Left hindlimb (tissue), 1 donor: Measurements from ENCODE around the gene C6orf58.

ENCODE experiments used
- DNase-seq: peaks from one replicate; pipeline ENCODE4 v3.0.0-alpha.2; 2018

The C6orf58 gene

DNA sequence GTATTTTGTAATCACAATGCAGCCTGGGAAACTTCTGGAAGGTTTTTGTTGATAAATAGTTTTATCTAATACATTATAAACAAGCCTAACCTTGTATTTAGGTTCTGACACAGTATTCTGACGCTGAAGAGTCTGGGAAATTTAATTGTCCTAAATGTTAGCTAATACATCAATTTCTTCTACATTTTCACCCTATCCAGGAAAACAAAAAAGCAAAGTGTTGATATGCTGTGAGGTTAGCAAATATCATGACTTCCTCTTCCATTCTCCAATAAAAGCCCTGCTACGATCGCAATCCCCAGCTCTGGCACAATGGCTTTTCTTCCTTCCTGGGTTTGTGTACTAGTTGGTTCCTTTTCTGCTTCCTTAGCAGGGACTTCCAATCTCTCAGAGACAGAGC, at the start of gene C6orf58:
Gene C6orf58, plus strand, starts transcription at position 301 of the 400 bp plus-strand sequence. Its CDS starts 12 bp downstream, at position 313.
- DNase-seq: no peak

DNA sequence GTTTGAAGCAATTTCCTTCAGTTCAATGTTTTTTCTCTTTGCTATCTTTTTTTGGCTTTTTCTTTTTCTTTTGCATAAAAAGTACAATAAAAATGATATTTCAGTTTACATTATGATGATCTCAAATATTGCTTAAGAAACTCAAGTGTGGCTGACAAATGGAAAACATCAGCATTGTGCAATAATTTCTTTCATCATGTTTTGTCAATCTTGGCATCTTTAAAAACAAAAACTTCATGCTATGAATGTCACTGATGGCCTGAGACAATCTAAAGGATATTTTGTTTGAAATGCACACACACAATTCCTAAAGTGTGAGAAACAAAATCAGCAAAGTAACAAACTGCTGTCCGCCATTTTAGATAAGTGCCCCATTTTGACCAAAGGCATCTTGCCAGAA, 44.0 kb upstream of the C6orf58 start:
- DNase-seq: no peak

DNA sequence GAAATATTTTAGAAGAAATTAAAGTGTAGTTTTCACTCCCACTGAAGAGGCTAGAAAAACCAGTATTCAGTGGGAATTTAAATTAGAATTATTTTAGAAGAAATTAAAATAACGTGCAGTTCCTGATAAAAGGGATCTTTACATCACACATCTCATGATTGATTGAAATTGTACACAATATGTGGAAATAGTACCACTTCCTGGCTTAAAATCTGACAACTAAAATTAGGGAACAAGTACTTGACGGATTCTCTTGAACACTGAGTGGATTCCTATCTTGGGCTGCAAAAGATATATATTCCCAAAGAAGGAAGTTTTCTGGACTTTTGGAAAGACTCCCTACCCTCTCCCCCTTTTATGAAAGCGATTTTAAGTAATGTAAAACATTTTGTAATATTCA, 43.2 kb upstream of the C6orf58 start:
- no peak for DNase-seq

DNA sequence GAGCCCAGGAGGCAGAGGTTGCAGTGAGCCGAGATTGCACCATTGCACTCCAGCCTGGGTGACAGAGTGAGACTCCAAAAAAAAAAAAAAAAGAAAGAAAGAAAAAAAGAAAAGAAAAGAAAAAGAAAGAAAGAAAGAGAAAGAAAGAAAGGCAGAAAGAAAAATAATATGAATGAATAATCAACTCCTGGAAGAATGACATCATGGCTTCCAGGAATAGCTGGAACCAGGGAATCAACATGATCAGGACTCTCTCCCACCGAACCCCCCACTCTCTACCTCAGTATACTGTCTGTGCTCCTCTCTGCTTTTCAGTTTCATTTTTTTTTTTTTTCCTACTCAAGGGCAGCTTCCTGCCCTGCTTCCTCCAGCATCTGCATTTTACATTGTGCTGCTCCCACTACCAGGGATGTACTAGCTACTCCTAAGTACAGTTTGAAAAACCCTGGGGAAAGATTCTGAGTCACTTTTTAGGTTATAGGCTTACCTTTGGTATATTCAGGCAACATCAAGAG, 38.2 kb upstream of the C6orf58 start:
- no peak for DNase-seq

DNA sequence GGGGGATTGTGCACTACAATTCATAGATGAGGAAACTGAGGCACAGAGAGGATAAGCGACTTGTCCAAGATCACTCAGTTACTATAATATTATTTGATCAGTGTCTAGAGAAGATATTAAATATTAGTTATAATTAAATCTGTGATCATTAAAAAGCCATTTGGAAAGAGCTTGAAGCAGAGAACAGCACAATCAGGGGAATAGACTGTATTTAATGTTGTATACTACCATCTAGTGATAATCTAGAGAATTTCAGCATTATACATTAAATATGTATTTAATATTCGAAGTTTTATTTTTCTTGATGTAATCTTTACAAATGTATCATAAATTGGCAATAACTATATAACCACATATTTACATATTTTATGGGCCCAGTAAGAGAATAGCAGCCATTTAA, 37.7 kb upstream of the C6orf58 start:
- no peak for DNase-seq

DNA sequence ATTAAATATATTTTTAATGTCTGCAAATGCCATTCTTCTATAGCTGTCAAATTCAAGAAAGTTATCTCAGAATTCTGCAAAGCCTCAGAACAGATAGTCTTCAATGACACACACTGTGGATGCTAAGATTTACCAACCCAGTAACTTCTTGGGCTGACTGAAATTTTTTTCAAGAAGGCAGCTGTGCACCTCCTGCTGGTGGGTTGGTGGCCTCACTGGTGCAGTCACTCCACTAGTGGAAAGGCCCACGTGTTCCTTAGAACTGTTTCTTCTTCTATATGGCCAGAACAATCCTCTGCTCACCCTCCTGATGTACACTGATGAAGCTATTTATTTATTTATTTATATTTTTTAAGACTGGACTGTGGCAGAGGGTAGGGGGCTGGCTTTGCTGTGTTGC, 29.8 kb upstream of the C6orf58 start:
- no peak for DNase-seq

GRCh38 chr6:127547904-127548649, 28.9 kb upstream of the C6orf58 start:
- DNase-seq: no peak

DNA sequence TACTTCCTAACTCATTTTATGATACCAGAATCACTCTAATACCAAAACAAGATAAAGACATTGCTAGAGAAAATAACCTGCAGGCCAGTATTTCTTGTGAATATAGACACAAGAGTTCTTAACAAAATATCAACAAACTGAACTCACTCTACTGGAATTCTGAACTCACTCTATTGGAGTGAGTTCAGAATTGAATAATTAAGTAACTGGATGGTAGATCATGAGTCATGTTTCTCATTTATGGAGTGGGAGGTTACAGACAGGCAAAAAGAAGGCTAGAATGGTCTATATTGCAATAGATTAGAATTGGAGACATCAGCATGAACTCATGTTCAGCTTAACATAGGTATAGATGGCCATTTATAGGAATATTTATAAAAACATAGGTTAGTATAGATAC, 26.6 kb upstream of the C6orf58 start:
- no peak for DNase-seq

DNA sequence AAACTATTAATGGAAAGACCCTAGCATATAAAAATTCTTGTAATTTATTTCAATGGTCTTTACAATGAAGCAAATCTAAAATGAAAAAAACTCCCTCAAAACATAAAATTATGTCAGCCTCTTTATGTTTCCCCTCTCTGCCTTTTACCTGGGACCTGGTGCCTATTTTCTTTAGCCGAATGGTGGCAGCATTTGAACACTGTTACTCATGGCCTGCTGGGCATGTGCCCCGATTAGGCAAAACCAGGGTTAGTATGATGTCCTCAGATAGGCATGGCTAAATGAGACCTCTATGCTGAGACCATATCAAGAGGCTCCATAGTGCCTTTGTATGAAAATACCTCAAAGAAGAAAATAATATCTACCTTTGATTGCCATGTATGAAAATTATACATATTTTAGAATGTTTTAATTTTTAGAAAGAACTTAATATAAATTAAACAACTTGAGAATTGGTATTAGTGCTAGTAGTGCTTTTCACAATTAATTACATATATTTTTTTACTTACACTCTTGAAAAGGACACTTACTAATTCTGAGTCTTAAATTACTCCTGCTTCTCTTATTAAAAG, 22.5 kb upstream of the C6orf58 start:
- DNase-seq: no peak

GRCh38 chr6:127561660-127562059, 15.3 kb upstream of the C6orf58 start:
- DNase-seq: no peak

- DNase-seq: no peak
Observed at GRCh38 chr6:127564761-127565160, 12.2 kb upstream of the C6orf58 start.

GRCh38 chr6:127566119-127566518, 10.9 kb upstream of the C6orf58 start:
- no peak for DNase-seq

DNA sequence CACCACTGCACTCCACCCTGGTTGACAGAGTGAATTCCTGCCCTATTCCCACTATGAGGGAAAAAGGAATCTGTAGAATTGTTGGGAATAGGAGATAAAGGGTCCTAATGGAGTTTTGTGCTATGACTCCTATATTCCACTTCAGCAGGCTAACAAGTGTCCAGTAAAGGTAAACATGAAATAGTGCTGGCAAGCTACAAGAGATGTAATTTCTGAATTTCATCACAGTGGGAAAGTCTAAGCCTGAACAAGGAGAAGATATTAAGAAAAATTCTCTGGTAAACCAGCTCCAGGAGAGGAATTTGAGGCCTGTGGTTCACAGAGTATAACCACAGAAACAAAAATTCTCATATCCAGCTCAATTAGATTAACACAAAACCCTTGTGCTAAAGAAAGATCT, 10.3 kb upstream of the C6orf58 start:
- no peak for DNase-seq

- DNase-seq: no peak
Observed at GRCh38 chr6:127567476-127567875, 9.5 kb upstream of the C6orf58 start.

GRCh38 chr6:127570739-127571389, 6.1 kb upstream of the C6orf58 start:
- no peak for DNase-seq

GRCh38 chr6:127578900-127579299, 1.9 kb downstream of the C6orf58 start:
- no peak for DNase-seq

DNA sequence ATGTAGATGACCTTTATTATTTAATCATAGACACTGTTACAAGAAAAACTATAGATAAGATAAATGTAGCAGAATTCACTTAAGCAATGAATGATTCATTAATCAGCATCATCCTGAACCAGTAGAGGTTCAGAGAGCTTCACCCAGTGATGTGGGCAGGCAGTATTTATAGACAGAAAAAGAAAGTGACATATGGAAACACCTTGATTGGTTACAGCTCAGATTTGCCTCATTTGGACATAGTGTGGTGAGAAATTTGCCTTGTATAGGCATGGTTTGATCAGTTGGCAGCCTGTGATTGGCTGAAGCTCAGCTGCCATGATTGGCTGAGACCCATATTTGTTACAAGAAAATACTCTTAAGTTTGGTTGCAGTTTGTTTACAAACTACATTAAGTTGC, 4.6 kb downstream of the C6orf58 start:
- DNase-seq: no peak

DNA sequence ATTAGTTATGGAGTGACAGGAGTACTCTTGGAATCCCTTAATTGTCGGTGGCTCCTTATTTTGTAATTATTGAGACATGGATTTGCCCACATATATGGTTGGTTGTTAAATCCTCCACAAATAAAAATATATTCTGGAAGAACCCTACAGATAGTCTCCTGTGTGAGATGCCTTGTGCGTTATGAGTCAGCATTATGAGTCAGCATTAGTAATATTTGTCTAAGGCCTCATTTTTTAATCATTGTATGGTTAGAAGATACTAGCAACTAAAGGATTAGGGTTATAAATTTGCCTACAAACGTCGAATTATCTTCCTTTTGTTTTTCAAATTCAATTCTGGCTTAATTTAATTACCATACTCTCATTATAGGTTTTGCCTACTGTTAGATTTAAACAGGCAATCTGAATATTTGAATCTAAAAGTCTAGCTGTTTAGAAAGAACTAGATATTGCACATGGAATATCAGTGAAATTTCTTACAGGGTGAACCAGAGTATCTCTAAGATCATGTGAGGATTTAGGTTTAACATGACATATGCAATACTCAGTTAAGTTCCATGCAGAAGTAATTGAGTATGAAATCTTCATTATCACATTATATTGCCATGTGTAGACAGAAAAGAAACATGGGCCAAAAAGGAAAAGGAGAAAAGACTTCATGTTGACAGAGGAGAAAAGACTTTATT, 5.9 kb downstream of the C6orf58 start:
- DNase-seq: no peak

- no peak for DNase-seq
Observed at GRCh38 chr6:127585123-127585522, 8.1 kb downstream of the C6orf58 start.

DNA sequence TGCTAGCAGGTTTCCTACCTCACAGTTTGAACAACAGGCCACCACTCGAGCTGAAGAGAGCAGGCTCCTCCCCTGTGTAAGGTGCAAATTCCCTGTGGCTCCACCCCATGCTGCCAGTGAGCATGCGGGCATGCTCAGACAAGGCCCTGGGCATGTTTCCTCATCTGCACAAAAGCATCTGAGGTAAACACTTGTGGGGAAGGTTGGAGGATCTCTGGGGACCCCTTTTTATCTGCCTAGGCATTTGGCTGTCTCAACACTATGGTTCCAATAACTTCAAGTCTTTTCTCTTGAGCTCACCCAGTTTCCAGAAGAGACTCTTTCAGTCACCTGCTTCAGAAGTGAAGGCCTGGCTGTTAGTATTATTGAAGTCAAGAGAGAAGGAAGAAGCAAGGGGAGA, 9.4 kb downstream of the C6orf58 start:
- no peak for DNase-seq

- DNase-seq: no peak
Observed at GRCh38 chr6:127587875-127588274, 10.9 kb downstream of the C6orf58 start.

DNA sequence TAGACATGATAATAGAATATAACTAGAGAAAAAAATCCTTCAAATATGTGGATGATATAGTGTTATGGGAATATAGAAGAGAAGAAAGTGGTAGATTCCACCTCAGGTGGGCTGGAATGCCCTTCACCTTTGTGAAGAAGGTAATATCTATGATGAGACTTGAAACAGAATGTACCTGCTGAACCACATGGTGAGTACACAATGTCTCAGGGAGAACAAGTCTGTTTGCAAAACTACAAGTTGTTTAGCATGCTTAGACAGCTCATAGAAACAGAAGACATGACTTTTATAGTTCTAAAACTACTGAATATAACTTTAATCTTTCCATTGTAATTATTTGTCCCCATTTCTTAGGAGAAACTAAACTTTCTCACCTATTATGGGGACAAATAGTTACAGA, 12.2 kb downstream of the C6orf58 start:
- no peak for DNase-seq

- no peak for DNase-seq
Observed at GRCh38 chr6:127590344-127590743, 13.4 kb downstream of the C6orf58 start.

DNA sequence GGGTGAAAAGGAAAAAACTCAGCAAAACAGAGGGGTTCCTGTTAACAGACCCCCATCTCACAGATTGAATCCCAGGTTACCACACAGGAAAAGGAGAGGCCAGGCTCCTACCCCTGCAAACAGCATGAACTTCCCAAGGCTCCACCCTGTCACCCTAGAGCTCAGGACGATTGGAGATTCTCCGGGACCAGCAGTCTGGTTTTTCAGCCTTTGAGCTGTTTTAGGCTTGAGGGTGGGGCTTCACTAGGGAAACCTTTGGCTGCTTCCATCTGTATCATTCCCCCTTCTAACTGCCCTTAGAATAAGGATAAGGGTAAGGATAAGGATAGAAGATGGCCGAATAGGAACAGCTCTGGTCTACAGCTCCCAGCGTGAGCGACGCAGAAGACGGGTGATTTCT, 16.0 kb downstream of the C6orf58 start:
- DNase-seq: no peak
